Occipital lobe (tissue), 2 donors: ENCODE results near the gene MELTF. TPM values are rescaled to one million over a fixed set of nuclear protein-coding genes. Genes with fewer than 3 reads are reported as not detected.
A peak's percentile ranks its signal among the peaks of the same experiment; 100 is the strongest.

Experiments used
- DNase-seq: peaks from one replicate; lab custom pipeline; 2025; lab: John Stamatoyannopoulos, UW
- total RNA-seq: library from RNA; depleted of rRNA; stranded (reverse); fragments of >200 nt; gene quantifications from one replicate; pipeline ENCODE4 v1.2.3, GENCODE V29; 2014

The MELTF gene
- total RNA-seq, 1 donor from 2014 or later = 1.7 TPM

DNA sequence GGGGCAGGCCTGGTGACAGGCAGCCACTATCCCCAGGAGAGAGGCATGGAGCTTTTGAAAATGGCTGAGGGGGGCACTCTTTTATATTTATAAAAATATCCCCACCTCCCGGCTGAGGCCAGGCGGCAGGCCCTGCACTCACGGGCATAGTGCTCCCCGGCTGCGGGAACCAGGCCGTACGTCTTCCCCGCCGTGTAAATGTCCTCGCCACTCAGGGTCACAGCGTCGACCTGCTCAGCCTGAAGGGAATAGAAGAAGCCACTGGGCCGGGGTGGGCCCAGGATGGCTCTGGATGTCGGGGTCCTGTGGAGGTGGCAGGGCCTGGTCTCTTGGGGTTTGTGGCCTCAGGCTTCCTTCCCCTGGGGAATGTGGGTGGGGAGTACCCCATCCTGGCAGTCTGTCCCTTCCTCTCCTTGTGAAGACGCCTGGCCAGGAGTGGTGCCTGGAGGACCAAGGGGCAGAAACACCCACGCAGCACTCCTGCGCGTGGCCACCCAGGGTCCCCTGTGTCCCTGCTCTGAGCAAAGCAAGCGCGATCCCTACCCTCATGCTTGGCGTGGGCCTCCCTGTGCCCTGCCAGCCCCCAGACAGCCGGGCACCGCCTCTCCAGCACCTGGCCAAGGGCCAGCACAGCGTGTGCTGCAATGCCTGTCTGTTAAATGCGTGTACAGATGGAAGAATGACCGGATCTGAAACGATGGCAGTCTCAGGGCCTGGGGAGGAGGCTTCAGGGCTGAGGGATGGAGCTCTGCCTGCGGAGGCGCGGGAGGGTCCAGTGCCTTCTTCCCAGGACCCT lies 18.9 kb downstream of the MELTF start:
- DNase-seq = no peak

DNA sequence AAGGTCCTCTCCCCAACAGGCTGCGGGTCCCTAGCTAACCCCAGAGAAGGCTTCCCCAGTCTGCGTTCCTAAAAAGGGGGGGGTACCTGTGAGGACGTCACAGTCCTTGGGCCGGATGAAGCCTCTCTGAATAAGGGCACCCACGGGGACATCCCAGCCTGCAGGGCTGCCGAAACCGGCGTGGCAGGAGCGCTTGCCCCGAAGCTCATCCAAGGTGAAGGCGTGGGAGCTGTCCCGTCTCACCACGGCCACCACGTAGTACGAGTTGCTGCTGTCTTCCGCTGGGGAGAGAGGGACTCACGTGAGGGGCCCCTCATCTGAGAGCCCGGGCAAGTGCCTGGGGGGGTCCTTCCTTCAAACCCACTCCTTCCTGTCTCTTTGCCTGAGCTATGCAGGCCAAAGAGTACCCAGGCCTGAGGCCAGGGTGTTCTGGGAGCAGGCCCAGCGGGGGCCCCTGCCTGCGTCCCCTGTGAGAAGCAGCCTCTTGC lies 20.0 kb downstream of the MELTF start:
- DNase-seq = no peak

DNA sequence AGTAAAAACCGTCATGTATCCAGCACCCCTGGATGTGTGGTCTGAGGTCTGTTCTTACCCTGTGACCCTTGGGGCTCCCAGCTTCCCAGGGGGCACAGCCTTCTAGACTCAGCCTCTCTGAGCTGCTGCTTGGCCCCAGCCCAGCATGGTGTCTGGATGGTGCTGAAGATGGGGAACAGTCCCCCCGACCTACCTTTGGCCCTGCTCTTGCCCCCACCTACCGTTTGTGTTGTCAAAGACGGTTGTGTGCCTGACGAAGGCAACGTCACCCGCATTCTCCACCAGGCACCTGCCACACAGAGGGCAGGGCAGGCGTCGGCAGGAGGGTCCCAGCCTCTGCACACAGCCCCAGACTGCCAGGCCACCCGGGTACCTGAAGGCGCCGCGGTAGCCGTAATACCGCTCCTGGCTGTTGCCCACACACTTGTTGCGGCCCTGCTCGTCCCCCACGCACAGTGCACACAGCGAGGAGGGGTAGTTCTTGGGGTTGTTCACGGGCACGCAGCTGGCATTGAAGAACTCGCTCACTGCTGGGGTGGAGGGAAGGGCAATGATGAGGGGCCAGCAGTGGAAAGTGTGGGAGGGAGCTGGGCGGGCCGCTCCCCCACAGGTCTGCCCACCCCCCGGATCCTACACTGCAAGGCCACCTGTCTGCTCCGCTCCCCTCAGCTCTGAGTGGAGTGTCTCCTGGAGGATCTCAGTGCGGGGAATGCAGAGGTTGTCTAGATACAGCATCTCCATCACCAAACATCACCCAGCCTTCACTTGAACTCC lies 21.0 kb downstream of the MELTF start:
- DNase-seq = no peak

GRCh38 chr3:197007953-197008352 lies 21.7 kb downstream of the MELTF start:
- no peak for DNase-seq

GRCh38 chr3:197007296-197007940 lies 22.2 kb downstream of the MELTF start:
- DNase-seq = no peak

- no peak for DNase-seq
Observed at GRCh38 chr3:197006860-197007259, 22.8 kb downstream of the MELTF start.

GRCh38 chr3:197006446-197006845 lies 23.2 kb downstream of the MELTF start:
- no peak for DNase-seq

GRCh38 chr3:197003461-197004385 lies 25.9 kb downstream of the MELTF start:
- no peak for DNase-seq

DNA sequence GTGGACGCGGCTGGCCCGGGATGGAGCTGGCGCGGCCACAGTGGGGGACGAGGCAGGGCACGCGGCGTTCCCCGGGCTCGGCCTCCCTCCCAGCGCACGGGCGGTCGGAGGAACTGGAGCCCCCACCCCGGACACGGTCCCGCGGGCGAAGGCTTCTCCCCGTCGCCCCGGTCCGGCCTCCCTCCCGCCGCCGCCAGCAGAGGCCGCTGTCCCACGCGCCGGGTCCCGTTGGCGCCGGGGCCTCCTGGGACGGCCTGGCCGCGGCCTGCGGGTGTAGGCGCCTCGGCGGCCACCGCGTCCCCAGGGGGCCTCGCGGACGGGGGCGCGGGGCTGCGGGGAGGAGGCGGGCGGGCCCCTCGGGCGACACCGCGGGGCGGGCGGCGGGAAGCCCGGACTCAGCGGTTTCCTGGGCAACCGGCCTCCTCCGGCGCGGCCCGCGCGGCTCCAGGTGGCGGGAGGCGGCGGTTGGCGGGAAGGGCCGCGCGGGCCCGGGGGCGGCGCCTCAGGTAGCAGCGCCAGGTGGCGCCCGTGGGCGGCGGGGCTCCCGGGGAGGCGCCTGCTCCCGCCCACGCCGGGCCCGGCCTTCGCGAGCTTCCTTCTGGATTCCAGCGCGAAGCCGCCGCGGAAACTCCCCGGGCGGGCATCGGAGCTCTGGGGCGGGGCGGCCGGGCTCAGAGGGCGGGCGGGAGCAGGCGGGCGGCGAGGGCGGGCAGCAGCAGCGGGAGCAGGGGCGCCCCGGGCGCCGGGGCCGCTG lies 26.7 kb downstream of the MELTF start:
- DNase-seq = peak; percentile 60

GRCh38 chr3:197001972-197002700 lies 27.5 kb downstream of the MELTF start:
- DNase-seq = peak; percentile 58

DNA sequence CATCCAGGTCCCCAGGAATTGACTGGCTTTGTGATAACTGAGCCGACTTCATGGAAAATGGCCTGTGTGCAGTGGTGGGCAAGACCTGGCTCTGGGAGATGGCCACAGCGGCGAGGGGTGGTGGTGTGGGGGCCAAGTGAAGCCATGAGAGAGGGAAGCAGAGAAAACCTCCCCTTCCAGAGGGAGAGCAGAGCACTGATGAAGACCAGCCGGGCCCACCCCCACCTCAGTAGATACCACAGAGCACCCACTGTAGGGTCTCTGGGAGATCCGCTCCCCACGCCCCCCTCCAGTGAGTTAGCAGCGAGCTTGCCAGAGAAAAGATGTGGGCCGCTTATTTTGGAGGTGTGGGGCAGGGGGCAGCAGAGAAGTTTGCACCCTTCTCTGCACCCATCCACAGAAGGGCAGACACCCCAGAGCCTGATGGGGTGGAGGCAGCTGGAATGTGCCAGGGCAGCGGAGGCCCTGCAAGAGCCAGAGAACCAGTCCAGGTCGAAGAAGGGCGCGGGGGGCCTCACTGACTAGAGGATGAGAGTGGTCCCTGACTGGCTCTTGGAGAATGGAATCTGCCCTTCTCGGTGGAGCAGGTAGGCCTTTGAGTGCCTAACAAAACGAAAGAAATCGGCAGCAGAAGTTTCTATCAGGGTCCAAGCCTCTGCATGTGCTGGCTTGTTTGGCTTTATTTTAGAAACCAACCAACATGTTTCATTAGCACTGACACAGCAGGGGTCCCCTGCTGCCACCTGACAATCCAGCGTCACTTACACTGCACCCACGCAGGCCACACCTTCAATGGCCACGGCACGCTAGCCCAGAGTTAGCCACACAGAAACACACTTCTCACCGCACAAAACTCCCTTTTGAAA lies 28.3 kb downstream of the MELTF start:
- DNase-seq = no peak

GRCh38 chr3:197000211-197000610 lies 29.4 kb downstream of the MELTF start:
- no peak for DNase-seq

DNA sequence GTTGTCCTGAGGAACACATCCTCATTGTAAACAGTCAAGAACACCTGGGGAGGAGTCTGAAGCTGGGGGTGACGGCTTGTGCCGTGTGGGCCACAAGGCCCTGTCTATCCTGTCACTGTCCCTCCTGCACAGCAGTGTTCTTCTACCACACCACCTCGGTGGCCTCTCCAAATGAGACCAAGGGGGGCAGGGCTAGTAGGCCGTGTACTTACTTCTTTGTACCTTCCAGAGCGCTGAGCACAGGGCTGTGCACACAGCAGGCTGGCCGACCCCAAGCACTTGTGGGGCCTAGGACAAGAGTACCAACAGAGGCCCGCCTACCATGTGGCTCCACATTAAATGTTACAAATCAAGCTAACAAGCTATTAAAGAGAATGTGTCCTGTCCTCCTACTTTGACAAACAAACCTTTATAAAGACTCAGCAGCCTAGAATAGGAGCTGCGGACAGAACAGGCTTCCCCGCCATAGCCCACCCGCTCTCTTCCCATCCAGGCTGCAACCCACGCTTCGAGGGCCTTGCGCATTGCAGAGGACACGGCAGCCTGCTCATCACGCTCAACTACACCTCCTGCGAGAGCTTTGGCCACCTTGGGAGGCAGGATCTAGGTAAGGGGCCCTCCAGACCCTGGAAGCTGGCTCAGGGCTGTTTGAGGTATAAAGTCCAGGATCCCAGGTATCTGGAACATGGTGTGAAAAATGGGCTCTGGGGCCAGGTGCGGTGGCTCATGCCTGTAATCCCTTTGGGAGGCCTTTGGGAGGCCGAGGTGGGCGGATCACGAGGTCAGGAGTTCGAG lies 30.5 kb downstream of the MELTF start:
- no peak for DNase-seq

- DNase-seq = no peak
Observed at GRCh38 chr3:196997311-196997710, 32.3 kb downstream of the MELTF start.

DNA sequence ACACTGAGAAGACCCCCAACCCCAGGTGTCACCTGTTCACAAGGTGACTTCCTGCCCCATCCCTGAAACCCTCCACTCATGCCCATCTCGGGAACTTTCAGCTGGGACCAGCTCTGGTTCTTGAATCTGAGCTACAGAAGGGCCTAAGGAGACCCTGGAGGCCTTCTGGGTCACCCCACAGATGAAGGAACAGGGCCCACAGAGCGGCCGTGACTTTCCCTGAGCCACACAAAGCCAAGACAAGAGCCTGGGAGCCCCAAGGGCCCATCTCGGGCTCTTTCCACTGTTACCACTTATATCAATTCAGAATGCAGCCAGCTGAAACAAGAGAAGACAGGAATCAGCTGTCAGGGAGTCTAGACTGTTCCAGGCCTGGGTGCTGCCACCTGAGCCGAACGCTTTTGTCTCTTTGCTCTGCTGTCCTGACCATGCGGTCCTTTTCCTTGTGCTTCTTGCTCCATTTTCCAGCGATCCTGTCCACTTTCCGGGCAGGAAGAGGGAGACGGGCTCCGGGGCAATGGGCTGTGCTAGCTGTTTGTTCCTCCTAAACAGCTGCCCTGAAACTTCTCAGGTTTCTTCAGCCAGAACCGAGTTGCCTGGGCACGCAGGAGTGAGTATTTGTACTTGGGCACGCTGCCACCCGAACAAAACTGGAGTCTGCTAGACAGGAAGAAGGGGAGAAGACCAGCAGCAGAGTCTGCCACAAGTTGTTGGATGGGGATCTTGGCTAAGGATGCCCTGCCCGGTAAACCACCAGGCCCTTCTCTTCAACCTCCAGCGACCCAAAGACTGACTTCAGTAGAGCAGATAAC lies 33.0 kb downstream of the MELTF start:
- no peak for DNase-seq

DNA sequence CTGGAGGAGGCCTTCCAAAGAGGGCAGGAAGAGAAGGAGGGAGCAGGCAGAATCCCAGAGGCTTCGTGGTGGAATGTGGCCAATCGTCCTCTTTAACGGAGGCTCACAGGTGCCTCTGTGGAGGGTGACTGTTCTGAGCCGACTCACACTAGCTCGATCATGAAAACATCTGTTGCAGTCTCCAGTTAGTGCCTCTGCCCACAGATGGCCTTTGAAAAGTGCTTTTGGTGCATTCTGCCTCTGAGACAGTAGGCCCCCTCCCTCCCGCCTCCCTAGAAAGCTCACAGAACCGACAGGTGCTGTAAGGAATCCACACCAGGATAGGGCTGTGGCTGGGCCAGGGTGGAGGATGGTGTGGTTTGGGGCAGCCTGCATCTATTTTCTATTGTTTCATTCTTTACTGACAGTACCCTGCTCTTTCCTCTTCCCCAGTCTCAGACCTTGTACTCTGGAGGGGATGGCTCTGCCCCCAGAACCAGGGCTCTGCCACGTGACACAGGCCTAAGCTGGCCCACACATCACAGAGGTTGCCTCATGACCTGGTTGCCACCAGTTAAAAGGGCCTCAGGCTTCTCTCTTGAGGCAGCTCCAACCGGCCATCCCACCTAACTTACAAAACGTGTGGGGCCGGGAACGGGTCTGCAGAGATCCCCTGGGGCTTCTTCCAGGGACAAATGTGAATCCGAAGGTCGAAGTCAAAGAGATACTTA lies 33.8 kb downstream of the MELTF start:
- peak; percentile 51 for DNase-seq
